NCI-H1694 (cell line): ENCODE results near the gene CIC.
A peak's percentile ranks its signal among the peaks of the same experiment; 100 is the strongest.

ENCODE experiments used
- DNase-seq: peaks from one replicate; lab custom pipeline; 2025; lab: John Stamatoyannopoulos, UW

The CIC gene

DNA sequence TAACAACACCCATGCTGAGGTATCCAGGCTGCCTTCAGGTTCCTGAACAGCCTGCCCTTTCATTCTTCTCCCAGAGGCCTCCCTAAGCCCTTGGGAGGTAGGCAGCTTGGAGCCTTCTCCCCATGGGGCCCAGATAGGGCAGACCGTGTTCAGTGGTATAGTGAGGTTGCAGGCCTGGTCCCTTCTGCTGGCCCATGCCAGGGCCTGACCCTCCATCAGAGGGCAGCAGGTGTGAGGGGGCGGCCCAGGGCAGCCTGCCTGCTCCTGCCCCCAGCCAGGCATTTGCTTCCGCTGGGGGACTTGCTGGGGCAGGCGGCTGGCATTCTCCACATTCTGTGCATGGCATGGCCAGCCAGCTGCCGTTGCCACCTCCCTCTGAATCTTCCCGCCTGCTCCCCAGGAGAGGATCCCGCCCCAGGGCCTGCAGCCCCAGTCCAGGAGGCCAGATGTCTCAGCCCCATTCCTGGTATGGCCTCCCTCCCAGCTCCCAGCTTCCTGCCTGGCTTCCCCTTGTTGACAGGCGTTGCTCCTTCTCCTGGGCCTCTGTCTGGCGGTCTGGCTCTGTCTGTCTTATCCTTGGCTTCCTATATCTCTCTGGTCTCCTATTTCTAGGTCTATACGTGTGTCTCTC is 8.9 kb downstream of the CIC start:
- peak; percentile 51 for DNase-seq

DNA sequence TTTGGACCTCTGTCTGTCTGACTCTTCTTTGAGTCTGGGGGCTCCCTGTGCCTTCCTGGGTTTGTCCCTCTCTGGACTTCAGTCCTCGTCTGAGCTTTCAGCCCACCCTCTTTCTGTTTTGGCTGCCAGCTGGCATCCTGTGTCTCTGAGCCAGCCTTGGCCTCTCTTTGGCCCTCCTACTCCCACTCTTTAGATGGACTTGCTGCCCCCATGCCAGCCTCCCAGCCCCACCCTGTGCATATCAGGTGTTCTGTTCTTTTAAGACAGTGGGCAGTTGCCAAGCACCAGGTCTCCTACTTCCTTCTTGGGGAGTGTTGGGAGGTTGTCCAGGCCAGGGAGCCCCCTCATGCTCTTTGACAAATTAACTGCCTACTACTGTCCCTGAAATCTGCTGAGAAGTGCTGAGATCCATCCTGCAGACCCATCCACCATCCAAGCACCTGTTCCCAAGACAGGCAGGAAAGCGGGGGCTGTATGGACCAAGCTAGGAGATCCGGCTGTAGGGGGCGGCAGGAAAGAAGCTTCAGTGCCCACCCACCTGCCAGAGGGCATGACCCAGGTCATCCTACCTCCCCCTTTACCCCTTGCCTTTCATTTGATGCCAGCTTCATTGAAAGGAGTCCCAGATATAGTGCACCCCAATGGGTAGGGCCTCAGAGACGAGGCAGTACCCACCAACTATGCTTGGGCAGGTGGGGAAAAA is 9.6 kb downstream of the CIC start:
- no peak for DNase-seq

- DNase-seq: no peak
Observed at GRCh38 chr19:42279155-42279901, 10.3 kb downstream of the CIC start.

- DNase-seq: peak; percentile 89
Observed at GRCh38 chr19:42279902-42280814, 11.1 kb downstream of the CIC start.

DNA sequence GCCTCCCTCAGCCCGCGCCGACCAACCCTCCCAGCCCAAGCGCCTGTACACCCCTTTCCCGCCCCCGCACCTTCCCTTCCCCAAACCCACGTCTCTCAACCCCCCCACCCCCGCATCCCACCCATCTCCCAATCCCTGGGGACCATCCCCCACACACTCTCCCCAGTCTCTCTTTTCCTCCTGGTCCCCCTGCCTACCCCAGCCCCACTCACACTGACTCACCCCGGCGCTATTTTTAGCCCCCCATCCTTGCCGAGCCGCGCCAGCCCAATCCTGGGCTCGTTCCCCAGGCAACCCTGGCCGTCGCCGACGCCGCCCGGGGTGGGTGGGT is 11.7 kb downstream of the CIC start:
- peak; percentile 75 for DNase-seq

DNA sequence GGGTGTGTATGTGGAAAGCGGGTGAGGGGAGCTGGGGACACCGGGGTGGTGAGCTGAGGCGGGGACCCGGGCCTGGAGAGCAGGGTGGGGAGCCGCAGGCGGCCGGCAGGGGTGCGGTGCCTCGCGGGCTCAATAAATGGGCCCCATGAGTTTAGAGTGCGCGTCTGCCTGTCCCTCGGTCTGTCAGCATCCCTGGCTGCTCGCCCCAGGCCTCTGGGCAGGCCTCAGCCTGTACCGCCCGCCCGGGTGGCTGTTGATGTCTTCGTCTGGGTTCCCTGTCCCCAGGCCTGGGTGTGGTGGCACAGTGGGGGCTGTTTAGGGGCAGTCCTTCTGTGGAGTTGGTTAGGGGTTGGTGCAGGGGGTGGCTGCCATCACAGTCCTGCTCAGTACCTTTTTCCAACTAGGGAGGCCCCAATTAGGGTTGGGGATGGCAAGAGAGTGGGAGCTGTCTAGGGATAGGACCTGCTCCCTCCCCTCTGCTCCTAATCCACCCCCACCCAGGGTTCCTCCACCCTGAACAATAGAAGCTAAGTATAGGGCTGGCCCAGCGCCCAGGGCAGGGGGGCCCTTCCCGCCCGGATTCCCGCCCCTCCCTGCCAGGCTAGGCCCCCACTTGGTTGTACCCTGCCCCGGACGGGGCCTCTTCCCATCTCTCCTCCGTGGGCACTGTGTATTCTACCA is 12.2 kb downstream of the CIC start:
- peak; percentile 71 for DNase-seq

- DNase-seq: no peak
Observed at GRCh38 chr19:42281827-42282762, 13.0 kb downstream of the CIC start.

GRCh38 chr19:42282819-42283187 is 13.8 kb downstream of the CIC start:
- DNase-seq: no peak

DNA sequence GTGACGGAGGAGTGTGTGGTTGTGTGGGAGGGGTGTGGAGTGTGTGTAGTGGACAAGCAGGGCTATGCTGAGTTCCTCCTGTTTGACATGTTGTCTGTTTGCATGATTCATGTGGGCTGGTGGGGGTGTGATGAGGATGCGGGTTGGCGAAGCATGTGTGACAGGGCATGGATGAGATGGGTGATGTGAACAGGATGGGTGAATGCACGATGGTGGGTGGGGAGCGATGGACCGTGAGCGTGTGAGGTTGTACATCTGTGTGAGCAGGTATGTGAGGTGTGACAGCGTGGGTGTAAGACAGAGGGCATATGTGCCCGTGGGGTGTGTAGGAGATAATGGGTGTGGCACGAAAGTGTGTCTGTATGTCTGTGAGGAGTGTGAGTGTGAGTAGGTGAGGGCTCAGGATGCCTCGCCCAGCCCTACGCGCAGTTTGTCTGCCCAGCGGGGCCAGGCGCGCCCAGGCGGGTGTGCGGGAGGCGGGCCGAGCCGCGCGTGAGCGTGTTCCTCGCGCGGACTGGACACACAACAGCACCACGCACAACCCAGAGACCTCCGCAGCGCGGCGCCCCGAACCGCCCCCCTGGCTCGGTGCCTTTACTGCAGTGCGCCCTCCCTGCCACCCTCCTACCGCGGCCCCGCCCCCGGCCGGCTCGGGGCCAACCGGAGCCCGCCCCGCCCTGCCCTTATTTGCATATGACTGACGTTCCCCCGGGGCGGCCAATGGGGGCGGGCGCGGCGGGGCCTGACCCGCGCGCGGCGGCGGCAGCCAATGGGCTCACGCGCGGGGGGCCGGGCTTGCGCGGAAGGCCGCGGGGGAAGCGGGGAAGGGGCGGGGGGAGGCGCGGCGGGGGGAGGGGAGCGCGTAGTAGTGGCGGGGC is 14.4 kb downstream of the CIC start:
- DNase-seq: peak; percentile 87

DNA sequence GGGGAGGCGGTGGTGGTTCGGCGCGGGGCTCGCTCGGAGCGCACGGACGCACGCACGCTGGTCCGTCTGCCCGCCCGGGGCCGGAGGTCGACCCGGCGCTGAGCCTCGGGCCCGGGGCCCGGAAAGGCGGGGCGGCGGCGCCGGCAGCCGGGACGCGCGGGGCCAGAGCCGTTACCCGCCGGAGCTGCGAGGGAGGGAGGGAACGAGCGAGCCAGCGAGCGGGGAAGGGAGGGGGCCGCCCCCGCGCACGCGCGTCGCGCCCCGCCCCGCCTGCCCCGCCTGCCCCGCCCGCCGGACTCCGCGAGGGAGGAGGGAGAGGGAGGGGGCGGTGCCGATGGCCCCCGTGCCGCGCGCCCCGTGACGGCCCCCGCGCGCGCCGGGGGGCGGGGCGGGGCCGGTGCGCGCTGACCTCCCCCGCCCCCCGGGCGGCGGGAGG is 15.0 kb downstream of the CIC start:
- DNase-seq: peak; percentile 38

DNA sequence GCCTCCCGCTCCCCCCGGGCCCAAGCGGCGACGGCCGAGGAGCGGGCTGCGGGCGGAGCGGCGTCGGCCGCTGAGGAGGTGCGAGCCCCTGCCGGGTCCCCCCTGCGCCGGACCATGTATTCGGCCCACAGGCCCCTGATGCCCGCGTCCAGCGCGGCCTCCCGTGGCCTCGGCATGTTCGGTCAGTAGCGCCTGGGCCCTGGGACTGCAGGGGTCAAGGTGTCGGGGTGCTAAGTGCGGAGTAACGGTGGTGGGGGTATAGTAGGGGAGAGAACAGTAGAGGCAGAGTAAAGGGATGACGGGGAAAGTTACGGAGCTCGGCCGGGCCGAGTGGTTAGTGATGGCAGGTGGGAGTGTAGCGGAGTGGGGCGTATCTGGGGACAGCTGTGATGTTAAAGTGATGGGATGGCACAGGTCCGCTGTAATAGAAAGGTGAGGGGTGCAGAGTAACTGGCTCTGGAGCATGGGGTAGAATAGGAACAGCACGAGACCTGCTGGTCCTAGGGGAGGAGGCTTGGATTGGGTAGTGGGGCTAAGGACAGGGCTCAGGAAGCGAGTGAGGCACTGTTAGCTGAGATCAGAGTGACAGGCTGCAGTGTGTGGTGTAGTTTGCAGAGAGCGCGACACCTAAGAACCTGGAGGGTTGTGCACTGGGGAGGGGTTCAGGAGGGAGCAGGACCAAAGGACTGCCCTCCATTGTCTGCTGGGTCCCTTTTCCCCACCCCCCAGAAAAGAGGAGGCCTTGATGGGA is 15.7 kb downstream of the CIC start:
- no peak for DNase-seq

- DNase-seq: no peak
Observed at GRCh38 chr19:42285541-42285941, 16.5 kb downstream of the CIC start.

DNA sequence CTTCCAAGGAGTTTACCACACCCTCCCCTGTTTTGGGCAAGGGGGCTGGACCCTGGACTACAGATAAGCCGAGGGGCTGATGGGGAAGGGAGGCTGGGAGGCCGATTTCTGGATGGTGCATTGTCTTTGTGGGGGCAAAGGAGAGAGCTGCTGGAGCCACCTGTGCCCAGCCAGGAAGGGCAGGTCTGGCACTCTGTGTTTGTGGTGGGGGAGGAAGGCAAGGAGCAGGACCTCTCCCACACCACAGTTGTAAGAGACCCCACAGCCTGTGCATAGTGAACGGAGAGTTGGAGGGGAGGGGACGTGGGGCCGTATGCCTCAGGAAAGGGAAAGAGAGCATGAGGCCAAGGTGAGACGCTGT is 16.9 kb downstream of the CIC start:
- DNase-seq: no peak

GRCh38 chr19:42286349-42287016 is 17.4 kb downstream of the CIC start:
- no peak for DNase-seq

DNA sequence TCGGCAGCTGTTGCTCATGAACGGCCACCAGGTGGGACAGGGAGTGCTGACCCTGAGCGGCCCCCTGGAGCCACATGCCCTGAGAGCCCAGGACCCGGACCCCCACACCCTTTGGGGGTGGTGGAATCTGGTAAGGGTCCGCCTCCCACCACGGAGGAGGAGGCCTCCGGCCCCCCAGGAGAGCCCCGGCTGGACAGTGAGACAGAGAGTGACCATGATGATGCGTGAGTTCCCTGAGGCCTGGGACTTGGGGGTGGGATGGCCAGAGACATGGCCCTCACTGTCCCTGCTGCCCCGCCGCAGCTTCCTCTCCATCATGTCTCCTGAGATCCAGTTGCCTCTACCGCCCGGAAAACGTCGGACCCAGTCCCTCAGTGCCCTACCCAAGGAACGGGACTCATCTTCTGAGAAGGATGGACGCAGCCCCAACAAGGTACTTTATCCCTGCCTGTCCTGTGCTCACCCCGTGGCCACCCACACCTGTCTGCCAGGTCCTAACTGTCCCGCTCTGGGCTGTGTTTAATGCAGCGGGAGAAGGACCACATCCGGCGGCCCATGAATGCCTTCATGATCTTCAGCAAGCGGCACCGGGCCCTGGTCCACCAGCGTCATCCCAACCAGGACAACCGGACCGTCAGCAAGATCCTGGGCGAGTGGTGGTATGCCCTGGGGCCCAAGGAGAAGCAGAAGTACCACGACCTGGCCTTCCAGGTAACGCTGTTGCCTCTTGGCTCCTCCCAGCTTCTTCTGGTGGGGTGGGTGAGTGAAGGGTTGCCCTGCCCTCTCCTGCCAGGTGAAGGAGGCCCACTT is 18.2 kb downstream of the CIC start:
- no peak for DNase-seq

DNA sequence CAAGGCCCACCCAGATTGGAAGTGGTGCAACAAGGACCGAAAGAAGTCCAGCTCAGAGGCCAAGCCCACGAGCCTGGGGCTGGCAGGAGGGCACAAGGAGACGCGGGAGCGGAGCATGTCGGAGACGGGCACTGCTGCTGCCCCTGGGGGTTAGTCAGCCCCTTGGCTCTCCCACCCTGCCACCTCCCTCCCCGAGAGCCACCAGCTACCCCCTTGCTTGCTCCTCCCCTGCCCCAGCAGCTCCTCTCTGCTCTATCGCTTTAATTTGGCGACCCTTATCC is 18.7 kb downstream of the CIC start:
- no peak for DNase-seq

DNA sequence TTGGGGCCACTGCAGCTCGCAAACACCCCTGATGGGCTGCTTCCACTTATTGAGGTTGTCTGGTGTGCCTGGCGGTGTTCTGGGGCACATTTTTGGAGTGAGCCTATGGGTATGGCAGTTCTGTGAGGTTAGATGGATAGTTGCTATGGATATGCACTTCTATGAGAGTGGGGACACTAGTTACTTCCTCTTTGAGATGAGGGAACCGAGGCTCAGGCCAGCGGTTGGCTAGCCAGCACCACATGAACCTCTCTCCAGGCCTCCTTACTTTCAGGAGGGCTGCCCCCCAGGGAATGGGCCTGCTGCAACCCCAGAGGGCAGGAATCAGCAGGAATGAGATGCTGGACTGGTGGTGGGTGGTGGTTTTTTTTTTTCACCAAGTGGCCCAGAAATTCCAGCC is 19.3 kb downstream of the CIC start:
- DNase-seq: no peak
